H9 (cell line): ENCODE data around the gene TRERF1. TPM values are rescaled to one million over a fixed set of nuclear protein-coding genes. Genes with fewer than 3 reads are reported as not detected.

Source experiments
- DNase-seq: peaks from one replicate; pipeline ENCODE4 v3.0.0-alpha.2; 2017
- H2AFZ ChIP-seq: one replicate; pipeline ENCODE4 v1.6.1; 2013; ENCODE audit warnings: mild to moderate bottlenecking, low read length, control low read depth, moderate library complexity
- H2AK5ac ChIP-seq: 2 replicates; pipeline ENCODE4 v1.6.1; 2013; ENCODE audit warnings: low read length, control low read depth, mixed read lengths; ENCODE audit not compliant: insufficient read length
- H2BK120ac ChIP-seq: one replicate; pipeline ENCODE4 v1.6.1; 2013; ENCODE audit warnings: low read depth, mild to moderate bottlenecking, low read length, control low read depth, inconsistent platforms; ENCODE audit not compliant: poor library complexity, severe bottlenecking
- H2BK12ac ChIP-seq: 2 replicates; pipeline ENCODE4 v1.6.1; 2013; ENCODE audit warnings: low read length, control low read depth, mixed read lengths, low read depth; ENCODE audit not compliant: insufficient read length
- H2BK15ac ChIP-seq: 2 replicates; pipeline ENCODE4 v1.6.1; 2013; ENCODE audit warnings: low read depth, low read length, control low read depth
- H2BK20ac ChIP-seq: one replicate; pipeline ENCODE4 v1.6.1; 2013; ENCODE audit warnings: low read depth, mild to moderate bottlenecking, low read length, control low read depth, inconsistent platforms; ENCODE audit not compliant: poor library complexity, severe bottlenecking
- H2BK5ac ChIP-seq: 2 replicates; pipeline ENCODE4 v1.6.1; 2013; ENCODE audit warnings: low read length, control low read depth, mixed read lengths; ENCODE audit not compliant: insufficient read length
- H3K14ac ChIP-seq: 2 replicates; pipeline ENCODE4 v1.6.1; 2013; ENCODE audit warnings: low read length, control low read depth; ENCODE audit not compliant: insufficient read depth
- H3K18ac ChIP-seq: 2 replicates; pipeline ENCODE4 v1.6.1; 2013; ENCODE audit warnings: low read depth, mild to moderate bottlenecking, mixed read lengths, low read length, control low read depth; ENCODE audit not compliant: insufficient read length
- H3K23ac ChIP-seq: 2 replicates; pipeline ENCODE4 v1.6.1; 2013; ENCODE audit warnings: low read length, control low read depth, mixed read lengths, low read depth; ENCODE audit not compliant: insufficient read length
- H3K23me2 ChIP-seq: 2 replicates; pipeline ENCODE4 v1.6.1; 2013; ENCODE audit warnings: low read depth, mild to moderate bottlenecking, mixed read lengths, low read length, control low read depth; ENCODE audit not compliant: insufficient read length, poor library complexity, severe bottlenecking
- H3K27ac ChIP-seq: 2 replicates; pipeline ENCODE4 v1.5.1; 2013; ENCODE audit warnings: low read length, control low read depth, mixed read lengths, low read depth; ENCODE audit not compliant: insufficient read length
- H3K27me3 ChIP-seq: 2 replicates; pipeline ENCODE4 v1.6.1; 2013; ENCODE audit warnings: low read length, control low read depth, inconsistent platforms; ENCODE audit not compliant: insufficient read depth
- H3K4ac ChIP-seq: 2 replicates; pipeline ENCODE4 v1.6.1; 2013; ENCODE audit warnings: low read depth, mild to moderate bottlenecking, control low read depth, inconsistent platforms, low read length, moderate library complexity
- H3K4me1 ChIP-seq: 2 replicates; pipeline ENCODE4 v1.6.1; 2013; ENCODE audit warnings: low read length, control low read depth, inconsistent platforms; ENCODE audit not compliant: insufficient read depth
- H3K4me2 ChIP-seq: 2 replicates; pipeline ENCODE4 v1.6.1; 2013; ENCODE audit warnings: low read length, control low read depth, mixed read lengths; ENCODE audit not compliant: insufficient read length, insufficient read depth
- H3K56ac ChIP-seq: 2 replicates; pipeline ENCODE4 v1.6.1; 2013; ENCODE audit warnings: low read depth, mild to moderate bottlenecking, mixed read lengths, low read length, control low read depth; ENCODE audit not compliant: insufficient read length
- H3K79me1 ChIP-seq: 2 replicates; pipeline ENCODE4 v1.6.1; 2013; ENCODE audit warnings: low read depth, mild to moderate bottlenecking, moderate library complexity, low read length, control low read depth, inconsistent platforms; ENCODE audit not compliant: insufficient read depth, poor library complexity, severe bottlenecking
- H3K79me2 ChIP-seq: 2 replicates; pipeline ENCODE4 v1.6.1; 2013; ENCODE audit warnings: low read length, control low read depth, inconsistent platforms; ENCODE audit not compliant: insufficient read depth
- H3K9ac ChIP-seq: 2 replicates; pipeline ENCODE4 v1.6.1; 2013; ENCODE audit warnings: low read length, control low read depth, mixed read lengths; ENCODE audit not compliant: insufficient read length; ENCODE audit errors: extremely low read depth
- H3K9me3 ChIP-seq: one replicate; pipeline ENCODE4 v1.6.1; 2013; ENCODE audit warnings: low read depth, low read length, inconsistent platforms; ENCODE audit not compliant: control insufficient read depth
- H3T11ph ChIP-seq: one replicate; pipeline ENCODE4 v1.6.1; 2013; ENCODE audit warnings: mild to moderate bottlenecking, low read length, control low read depth, inconsistent platforms
- H4K20me1 ChIP-seq: one replicate; pipeline ENCODE4 v1.6.1; 2013; ENCODE audit not compliant: control insufficient read depth, insufficient read length, insufficient read depth
- H4K5ac ChIP-seq: 2 replicates; pipeline ENCODE4 v1.6.1; 2013; ENCODE audit warnings: low read depth, mild to moderate bottlenecking, mixed read lengths, low read length, control low read depth; ENCODE audit not compliant: insufficient read length
- H4K8ac ChIP-seq: replicated peaks from 2 replicates; pipeline ENCODE4 v1.6.1; 2013; ENCODE audit warnings: low read length, control low read depth, mixed read lengths, low read depth; ENCODE audit not compliant: insufficient read length
- H4K91ac ChIP-seq: 2 replicates; pipeline ENCODE4 v1.6.1; 2013; ENCODE audit warnings: low read depth, mild to moderate bottlenecking, moderate library complexity, mixed read lengths, low read length, control low read depth; ENCODE audit not compliant: insufficient read length
- H3K27ac Mint-ChIP-seq, 3 experiments: 2 replicates in 2 of 3; 3 replicates in 1 of 3; pipeline ENCODE4 v1.8.0; 2020 to 2021; ENCODE audit warnings: mixed read lengths in 3 of 3, mild to moderate bottlenecking in 1 of 3, moderate library complexity in 1 of 3
- H3K27me3 Mint-ChIP-seq: 2 replicates; pipeline ENCODE4 v1.8.0; 2021; ENCODE audit warnings: low read depth, mild to moderate bottlenecking, moderate library complexity, mixed read lengths
- H3K36me3 Mint-ChIP-seq, 3 experiments: 2 replicates in 2 of 3; 3 replicates in 1 of 3; pipeline ENCODE4 v1.8.0; 2020 to 2021; ENCODE audit warnings: low read depth in 3 of 3, mixed read lengths in 3 of 3; ENCODE audit not compliant: insufficient read depth in 1 of 3
- H3K4me1 Mint-ChIP-seq, 2 experiments: 2 replicates each; pipeline ENCODE4 v1.8.0; 2020; ENCODE audit warnings: mixed read lengths in 2 of 2
- H3K4me3 Mint-ChIP-seq, 2 experiments: 2 replicates in 1 of 2; 3 replicates in 1 of 2; pipeline ENCODE4 v1.8.0; 2020 to 2021; ENCODE audit warnings: mild to moderate bottlenecking in 2 of 2, mixed read lengths in 2 of 2, moderate library complexity in 1 of 2
- H3K9me3 Mint-ChIP-seq, 2 experiments: 2 replicates in 1 of 2; 3 replicates in 1 of 2; pipeline ENCODE4 v1.8.0; 2020; ENCODE audit warnings: mild to moderate bottlenecking in 2 of 2, mixed read lengths in 2 of 2, moderate library complexity in 1 of 2
- WGBS: extraction: QIAGEN DNeasy Blood & Tissue Kit; methylation state at CpG from one replicate; pipeline ENCODE4 v1.1.7; 2013; ENCODE audit warnings: missing lambda C conversion rate, low lambda C conversion rate, mixed read lengths; ENCODE audit not compliant: insufficient read length; ENCODE audit errors: extremely low coverage; 5-methylcytosine and 5-hydroxymethylcytosine counted together
- total RNA-seq: library from RNA; stranded (reverse); gene quantifications from 2 replicates; pipeline ENCODE4 v1.2.1, GENCODE V29; 2021
- TF ChIP-seq, protein P1 (sequence below): fragments of 200-600 bp; sonication (generic); conservative IDR thresholded peaks from 3 replicates; pipeline ENCODE4 v1.8.0; 2021; ENCODE audit warnings: antibody characterized with exemption, mild to moderate bottlenecking

The TRERF1 gene
- total RNA-seq, 1 experiment from 2014 or later, result 19.7 TPM

DNA sequence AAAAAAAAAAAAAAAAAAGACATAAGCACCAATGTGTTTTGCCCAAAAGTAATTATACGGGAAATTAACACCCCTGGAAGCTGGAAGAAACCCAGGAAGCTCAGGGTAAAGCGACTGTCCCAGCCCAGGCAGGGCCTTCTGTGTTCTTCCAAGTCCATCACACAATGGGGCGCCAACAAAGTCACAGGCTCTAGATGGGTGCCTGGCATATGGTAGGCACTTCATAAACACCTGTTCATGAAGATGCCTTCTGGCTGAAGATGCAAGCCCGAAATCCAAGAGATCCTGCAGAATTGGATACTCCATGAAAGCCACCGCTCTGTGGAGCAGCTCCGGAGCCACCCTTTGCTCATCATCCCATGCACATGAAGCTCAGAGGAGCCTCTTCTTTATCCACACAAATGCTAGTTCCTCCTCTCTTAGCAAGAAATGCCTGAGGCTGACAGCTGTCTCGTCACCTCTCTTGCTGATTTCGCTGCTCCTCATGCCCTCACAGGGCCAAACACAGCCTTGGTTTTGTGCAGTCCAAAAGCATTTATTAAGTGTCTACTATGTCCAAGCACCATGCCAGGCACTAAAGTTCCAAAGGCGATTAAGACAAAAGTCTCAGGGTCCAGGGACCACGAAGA lies 76.6 kb downstream of the TRERF1 start:
- H3K23ac ChIP-seq, result no peak overlapping the region
- H4K8ac ChIP-seq, result no peak overlapping the region
- no peak overlapping the region for H3K56ac ChIP-seq
- H2BK120ac ChIP-seq, result no peak overlapping the region
- H2BK5ac ChIP-seq, result no peak overlapping the region
- H3K9me3 ChIP-seq, result no peaks in the 10 kb centered on the region
- WGBS, result no CpG with 5 or more reads among the region's 10 CpGs
- Mint-ChIP-seq H3K27me3 (no peaks in the 10 kb centered on the region), H3K36me3 (peaks cover 0 to 13% (median 4%) of the 10 kb centered on the region in 3 experiments; a peak in 5 of 7 replicates), H3K4me3 (no peak overlapping the region), H3K27ac (peak overlapping the region in 1 of 3 experiments; percentile 33; a peak in 1 of 7 replicates), H3K4me1 (peaks cover 3 to 8% of the 10 kb centered on the region in 2 experiments), H3K9me3 (no peaks in the 10 kb centered on the region)
- no peak overlapping the region for H2BK12ac ChIP-seq
- no peak overlapping the region for H2BK20ac ChIP-seq
- no peak overlapping the region for H3K4ac ChIP-seq
- H2BK15ac ChIP-seq, result no peak overlapping the region
- H3K27me3 ChIP-seq, result no peaks in the 10 kb centered on the region
- H2AK5ac ChIP-seq, result no peak overlapping the region
- H3K4me2 ChIP-seq, result no peak overlapping the region
- DNase-seq, result no peak
- no peaks in the 10 kb centered on the region; the same call in 1 of the 2 replicates for H3K4me1 ChIP-seq
- H4K91ac ChIP-seq, result no peak overlapping the region
- H3K18ac ChIP-seq, result no peak overlapping the region
- H4K5ac ChIP-seq, result no peak overlapping the region
- no peaks in the 10 kb centered on the region for H3K23me2 ChIP-seq
- H3K27ac ChIP-seq, result no peak overlapping the region
- TF ChIP-seq, protein P1, sequence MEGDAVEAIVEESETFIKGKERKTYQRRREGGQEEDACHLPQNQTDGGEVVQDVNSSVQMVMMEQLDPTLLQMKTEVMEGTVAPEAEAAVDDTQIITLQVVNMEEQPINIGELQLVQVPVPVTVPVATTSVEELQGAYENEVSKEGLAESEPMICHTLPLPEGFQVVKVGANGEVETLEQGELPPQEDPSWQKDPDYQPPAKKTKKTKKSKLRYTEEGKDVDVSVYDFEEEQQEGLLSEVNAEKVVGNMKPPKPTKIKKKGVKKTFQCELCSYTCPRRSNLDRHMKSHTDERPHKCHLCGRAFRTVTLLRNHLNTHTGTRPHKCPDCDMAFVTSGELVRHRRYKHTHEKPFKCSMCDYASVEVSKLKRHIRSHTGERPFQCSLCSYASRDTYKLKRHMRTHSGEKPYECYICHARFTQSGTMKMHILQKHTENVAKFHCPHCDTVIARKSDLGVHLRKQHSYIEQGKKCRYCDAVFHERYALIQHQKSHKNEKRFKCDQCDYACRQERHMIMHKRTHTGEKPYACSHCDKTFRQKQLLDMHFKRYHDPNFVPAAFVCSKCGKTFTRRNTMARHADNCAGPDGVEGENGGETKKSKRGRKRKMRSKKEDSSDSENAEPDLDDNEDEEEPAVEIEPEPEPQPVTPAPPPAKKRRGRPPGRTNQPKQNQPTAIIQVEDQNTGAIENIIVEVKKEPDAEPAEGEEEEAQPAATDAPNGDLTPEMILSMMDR, result no peak
- H3T11ph ChIP-seq, result no peak overlapping the region
- H3K79me1 ChIP-seq, result peaks cover 20% of the 10 kb centered on the region
- peaks cover 3% of the 10 kb centered on the region; the same call in 1 of the 2 replicates for H3K79me2 ChIP-seq
- no peak overlapping the region for H3K9ac ChIP-seq
- no peak overlapping the region for H3K14ac ChIP-seq
- H2AFZ ChIP-seq, result no peak overlapping the region
- H4K20me1 ChIP-seq, result no peaks in the 10 kb centered on the region
